Stimulated activated naive CD8-positive, alpha-beta T cell treated with anti-CD3 and anti-CD28 coated beads, Interleukin-15, Interleukin-2, amounts not matched to agents 100 ng/mL and 50 ng/mL, for 24 hours (primary cell): Measurements from ENCODE around the gene DLG4.

Experiments used
- H3K27ac Mint-ChIP-seq: one replicate; pipeline ENCODE4 v1.8.0; 2021; ENCODE audit warnings: mild to moderate bottlenecking, mixed read lengths
- H3K27me3 Mint-ChIP-seq: one replicate; pipeline ENCODE4 v1.8.0; 2021; ENCODE audit warnings: mixed read lengths
- H3K36me3 Mint-ChIP-seq: one replicate; pipeline ENCODE4 v1.8.0; 2021; ENCODE audit warnings: low read depth, mixed read lengths
- H3K4me1 Mint-ChIP-seq: one replicate; pipeline ENCODE4 v1.8.0; 2021; ENCODE audit warnings: low read depth, mixed read lengths
- H3K4me3 Mint-ChIP-seq: one replicate; pipeline ENCODE4 v1.8.0; 2021; ENCODE audit warnings: mild to moderate bottlenecking, mixed read lengths
- H3K9me3 Mint-ChIP-seq: one replicate; pipeline ENCODE4 v1.8.0; 2021; ENCODE audit warnings: mixed read lengths

The DLG4 gene

GRCh38 chr17:7219812-7220592 lies at the start of gene DLG4, which contains the start of gene ACADVL:
Gene DLG4, minus strand, starts transcription at chr17:7219836.
Gene ACADVL, plus strand, starts transcription at chr17:7219938. Its CDS starts 47 bp downstream, at chr17:7219985.
- H3K4me3 Mint-ChIP-seq, result peak within 1 kb of the TSS; percentile 91
- peaks cover 56% of the 10 kb centered on the region for H3K4me1 Mint-ChIP-seq
- no peaks in the 10 kb centered on the region for H3K27me3 Mint-ChIP-seq
- H3K36me3 Mint-ChIP-seq, result peaks cover 10% of the 10 kb centered on the region
- no peaks in the 10 kb centered on the region for H3K9me3 Mint-ChIP-seq
- H3K27ac Mint-ChIP-seq, result peak within 1 kb of the TSS; percentile 93

GRCh38 chr17:7266784-7267183 lies 47.1 kb upstream of the DLG4 start:
- Mint-ChIP-seq H3K27me3 (peaks cover 23% of the 10 kb centered on the region), H3K36me3 (no peaks in the 10 kb centered on the region), H3K9me3 (no peaks in the 10 kb centered on the region), H3K4me1 (peaks cover 23% of the 10 kb centered on the region), H3K4me3 (no peak overlapping the region), H3K27ac (no peak overlapping the region)

- no peak overlapping the region for H3K27ac Mint-ChIP-seq
- no peak overlapping the region for H3K4me3 Mint-ChIP-seq
- H3K36me3 Mint-ChIP-seq, result peaks cover 8% of the 10 kb centered on the region
- no peaks in the 10 kb centered on the region for H3K9me3 Mint-ChIP-seq
- peaks cover 19% of the 10 kb centered on the region for H3K27me3 Mint-ChIP-seq
- H3K4me1 Mint-ChIP-seq, result peaks cover 33% of the 10 kb centered on the region
These were observed 44.1 kb upstream of the DLG4 start for GRCh38 chr17:7263801-7264078.

- Mint-ChIP-seq H3K4me1 (peaks cover 33% of the 10 kb centered on the region), H3K4me3 (peak overlapping the region; percentile 67), H3K9me3 (no peaks in the 10 kb centered on the region), H3K27me3 (peaks cover 19% of the 10 kb centered on the region), H3K27ac (peak overlapping the region; percentile 49), H3K36me3 (peaks cover 11% of the 10 kb centered on the region)
These were observed 43.5 kb upstream of the DLG4 start for GRCh38 chr17:7262935-7263800.

GRCh38 chr17:7262192-7262934 lies 42.7 kb upstream of the DLG4 start, which contains the start of gene CLDN7:
Gene CLDN7, minus strand, starts transcription at chr17:7262478. Its CDS starts 435 bp downstream, at chr17:7262043.
- H3K4me3 Mint-ChIP-seq, result peak within 1 kb of the TSS; percentile 67
- H3K36me3 Mint-ChIP-seq, result peaks cover 13% of the 10 kb centered on the region
- peaks cover 19% of the 10 kb centered on the region for H3K27me3 Mint-ChIP-seq
- H3K4me1 Mint-ChIP-seq, result peaks cover 33% of the 10 kb centered on the region
- H3K9me3 Mint-ChIP-seq, result no peaks in the 10 kb centered on the region
- H3K27ac Mint-ChIP-seq, result peak within 1 kb of the TSS; percentile 71

DNA sequence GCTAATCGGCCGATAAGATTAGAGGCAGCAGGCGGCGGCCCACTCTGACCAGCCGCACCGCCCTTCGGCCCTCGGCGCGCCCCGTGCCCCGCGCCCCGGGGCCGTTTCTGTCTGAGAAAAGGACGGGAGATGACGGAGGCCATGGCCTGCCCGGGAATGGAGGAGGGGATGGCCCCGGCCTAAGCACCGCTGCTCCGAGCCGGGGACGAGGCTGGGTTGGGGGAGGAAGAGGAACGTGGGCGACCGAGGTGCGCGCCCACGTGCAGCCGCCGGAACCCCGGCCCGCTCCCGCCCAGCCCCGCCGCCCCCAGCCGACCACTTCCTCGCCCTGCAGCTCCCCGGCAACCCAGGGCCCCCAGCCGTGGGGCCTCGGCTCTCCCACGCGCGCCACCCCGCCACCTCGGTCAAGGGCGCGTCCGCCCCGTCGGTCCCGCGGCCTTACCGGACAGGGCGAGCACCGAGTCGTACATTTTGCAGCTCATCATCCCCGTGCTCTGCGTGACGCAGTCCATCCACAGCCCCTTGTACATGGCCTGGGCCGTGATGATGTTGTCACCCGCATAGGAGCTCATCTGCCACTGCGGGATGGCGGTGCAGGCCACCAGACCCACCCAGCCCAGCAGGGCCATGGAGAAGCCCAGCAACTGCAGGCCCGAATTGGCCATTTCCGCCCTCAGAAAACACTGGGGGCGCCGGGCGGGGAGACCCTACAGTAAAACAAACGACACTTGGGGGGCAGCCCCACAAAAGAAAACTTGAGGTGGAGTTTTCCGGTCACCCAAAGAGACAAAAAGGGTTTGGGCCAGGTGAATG lies 41.9 kb upstream of the DLG4 start:
- Mint-ChIP-seq H3K9me3 (no peaks in the 10 kb centered on the region), H3K4me1 (peaks cover 36% of the 10 kb centered on the region), H3K36me3 (peaks cover 20% of the 10 kb centered on the region), H3K27me3 (peaks cover 16% of the 10 kb centered on the region), H3K27ac (peak overlapping the region; percentile 71), H3K4me3 (peak overlapping the region; percentile 65)

- peak overlapping the region; percentile 41 for H3K4me3 Mint-ChIP-seq
- H3K4me1 Mint-ChIP-seq, result peaks cover 41% of the 10 kb centered on the region
- peaks cover 16% of the 10 kb centered on the region for H3K27me3 Mint-ChIP-seq
- peaks cover 24% of the 10 kb centered on the region for H3K36me3 Mint-ChIP-seq
- no peaks in the 10 kb centered on the region for H3K9me3 Mint-ChIP-seq
- no peak overlapping the region for H3K27ac Mint-ChIP-seq
These were observed 41.2 kb upstream of the DLG4 start for GRCh38 chr17:7260651-7261378.

DNA sequence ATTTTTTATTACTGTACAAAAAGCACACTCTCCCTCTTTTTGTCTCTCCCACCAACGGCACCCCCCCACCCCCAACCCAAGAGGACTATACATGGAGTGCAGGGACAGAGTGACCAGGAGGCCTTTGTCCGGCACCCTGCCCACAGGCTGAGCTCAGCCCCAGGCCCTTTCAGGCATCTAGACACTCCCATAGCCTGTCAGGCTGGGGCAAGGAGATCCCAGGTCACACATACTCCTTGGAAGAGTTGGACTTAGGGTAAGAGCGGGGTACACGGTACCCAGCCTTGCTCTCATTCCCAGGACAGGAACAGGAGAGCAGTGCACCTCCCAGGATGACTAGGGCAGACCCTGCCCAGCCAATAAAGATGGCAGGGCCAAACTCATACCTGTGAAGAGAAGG lies 40.5 kb upstream of the DLG4 start:
- peaks cover 41% of the 10 kb centered on the region for H3K4me1 Mint-ChIP-seq
- H3K27ac Mint-ChIP-seq, result no peak overlapping the region
- no peak overlapping the region for H3K4me3 Mint-ChIP-seq
- peaks cover 24% of the 10 kb centered on the region for H3K36me3 Mint-ChIP-seq
- H3K27me3 Mint-ChIP-seq, result peaks cover 16% of the 10 kb centered on the region
- no peaks in the 10 kb centered on the region for H3K9me3 Mint-ChIP-seq

DNA sequence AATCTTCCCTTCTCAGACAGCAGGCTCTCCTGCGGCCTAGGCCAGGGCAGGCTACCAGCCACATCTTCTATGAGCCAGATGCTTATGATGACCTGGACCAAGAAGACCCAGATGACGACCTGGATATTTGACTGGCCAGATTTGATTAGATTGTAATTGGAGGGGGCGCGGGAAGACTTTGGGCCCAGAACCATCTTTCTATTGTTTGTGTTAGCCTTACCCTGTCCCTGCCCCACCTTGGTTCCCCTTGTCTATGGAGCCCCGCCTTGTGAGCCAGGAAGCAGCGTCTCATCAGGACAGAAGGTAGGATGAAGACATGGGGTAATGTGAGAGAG lies 39.9 kb upstream of the DLG4 start:
- peaks cover 46% of the 10 kb centered on the region for H3K4me1 Mint-ChIP-seq
- H3K4me3 Mint-ChIP-seq, result no peak overlapping the region
- peaks cover 30% of the 10 kb centered on the region for H3K36me3 Mint-ChIP-seq
- H3K27me3 Mint-ChIP-seq, result peaks cover 16% of the 10 kb centered on the region
- H3K27ac Mint-ChIP-seq, result no peak overlapping the region
- no peaks in the 10 kb centered on the region for H3K9me3 Mint-ChIP-seq

DNA sequence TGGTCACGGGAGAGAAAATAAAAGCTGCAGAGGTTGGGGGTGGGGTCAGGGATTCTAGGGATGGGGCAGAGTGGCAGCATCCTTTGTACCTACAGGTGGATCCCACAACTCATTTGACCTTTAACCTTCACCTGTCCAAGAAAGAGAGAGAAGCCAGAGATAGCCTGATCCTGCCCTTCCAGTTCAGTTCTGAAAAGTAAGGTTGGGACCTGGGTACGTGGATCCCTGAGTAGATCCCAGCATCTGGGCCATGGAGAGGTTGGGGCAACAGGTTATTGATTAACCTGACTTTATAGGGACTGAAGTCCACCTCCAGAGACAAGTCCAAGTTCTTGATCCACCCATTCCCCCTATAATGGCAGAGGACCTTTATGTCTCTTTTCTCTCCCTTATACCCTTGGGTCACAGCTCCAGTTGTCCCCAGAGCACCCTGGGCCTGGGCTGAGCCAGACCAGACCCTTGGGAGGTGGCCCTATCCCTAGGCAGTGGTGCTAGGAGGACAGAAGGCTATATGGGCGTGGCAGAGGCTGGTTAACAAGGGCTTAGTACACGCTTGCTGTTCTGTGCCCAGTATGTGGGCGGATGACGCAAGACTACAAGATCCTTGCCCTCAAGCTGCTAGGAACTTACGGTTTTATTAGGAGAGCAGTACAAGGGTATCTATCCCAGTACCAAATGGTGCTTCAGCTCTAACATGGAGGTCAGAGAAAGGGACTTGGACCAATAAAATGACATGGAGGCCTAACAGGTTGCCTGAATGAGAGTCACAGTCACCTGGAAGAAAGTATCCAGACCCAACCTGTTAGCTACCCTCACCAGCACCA lies 39.3 kb upstream of the DLG4 start:
- H3K4me1 Mint-ChIP-seq, result peaks cover 46% of the 10 kb centered on the region
- H3K27me3 Mint-ChIP-seq, result peaks cover 14% of the 10 kb centered on the region
- H3K4me3 Mint-ChIP-seq, result no peak overlapping the region
- no peaks in the 10 kb centered on the region for H3K9me3 Mint-ChIP-seq
- H3K36me3 Mint-ChIP-seq, result peaks cover 36% of the 10 kb centered on the region
- no peak overlapping the region for H3K27ac Mint-ChIP-seq

DNA sequence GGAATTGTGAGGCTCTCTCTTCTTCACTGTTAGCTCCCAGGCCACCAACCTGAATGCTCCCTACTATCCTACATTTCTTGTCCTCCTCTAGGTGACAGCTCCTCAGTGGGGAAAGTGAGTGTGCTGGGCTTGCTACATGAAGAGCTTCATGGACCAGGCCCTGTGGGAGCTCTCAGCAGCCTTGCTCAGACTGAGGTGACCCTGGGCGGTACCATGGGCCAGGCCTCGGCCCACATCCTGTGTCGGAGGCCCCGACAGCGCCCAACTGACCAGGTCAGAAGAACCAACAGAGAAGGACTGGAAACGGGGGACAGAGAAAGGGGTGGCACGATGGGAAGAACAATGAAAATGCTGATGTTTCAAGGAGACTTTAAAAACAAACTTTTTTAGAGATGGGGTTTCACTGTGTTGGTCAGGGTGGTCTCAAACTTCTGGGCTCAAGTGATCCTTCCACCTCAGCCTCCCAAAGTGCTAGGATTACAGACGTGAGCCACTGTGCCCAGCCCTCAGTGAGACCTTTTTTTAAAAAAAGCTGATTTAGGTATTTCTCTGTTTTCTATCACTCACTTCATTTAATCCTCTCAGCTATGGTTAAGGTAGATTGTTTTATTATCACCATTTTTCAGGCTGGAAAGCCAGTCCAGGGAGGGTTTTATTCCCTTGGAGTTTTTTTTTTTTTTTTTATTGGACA lies 37.3 kb upstream of the DLG4 start:
- Mint-ChIP-seq H3K27me3 (no peaks in the 10 kb centered on the region), H3K27ac (no peak overlapping the region), H3K36me3 (peaks cover 45% of the 10 kb centered on the region), H3K9me3 (no peaks in the 10 kb centered on the region), H3K4me1 (peaks cover 47% of the 10 kb centered on the region), H3K4me3 (no peak overlapping the region)

DNA sequence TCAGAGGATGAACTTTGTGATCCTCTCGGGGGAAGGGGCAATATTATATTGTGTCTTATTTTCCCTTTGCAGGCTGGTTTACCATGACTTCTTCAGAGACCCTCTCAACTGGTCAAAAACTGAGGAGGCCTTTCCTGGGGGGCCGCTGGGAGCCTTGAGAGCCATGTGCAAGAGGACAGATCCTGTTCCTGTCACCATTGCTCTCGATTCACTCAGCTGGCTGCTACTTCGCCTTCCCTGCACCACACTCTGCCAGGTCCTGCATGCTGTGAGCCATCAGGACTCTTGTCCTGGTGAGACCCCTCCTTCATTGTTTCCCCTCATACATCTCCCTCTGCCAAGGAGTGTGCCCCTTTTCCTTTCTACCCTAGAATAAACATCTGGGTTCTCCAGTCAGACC lies 34.9 kb upstream of the DLG4 start:
- Mint-ChIP-seq H3K27ac (peak overlapping the region; percentile 13), H3K27me3 (no peaks in the 10 kb centered on the region), H3K36me3 (peaks cover 43% of the 10 kb centered on the region), H3K4me1 (peaks cover 49% of the 10 kb centered on the region), H3K9me3 (no peaks in the 10 kb centered on the region), H3K4me3 (no peak overlapping the region)

- no peaks in the 10 kb centered on the region for H3K27me3 Mint-ChIP-seq
- peak overlapping the region; percentile 94 for H3K4me3 Mint-ChIP-seq
- H3K4me1 Mint-ChIP-seq, result peaks cover 60% of the 10 kb centered on the region
- peaks cover 37% of the 10 kb centered on the region for H3K36me3 Mint-ChIP-seq
- no peaks in the 10 kb centered on the region for H3K9me3 Mint-ChIP-seq
- peak overlapping the region; percentile 99 for H3K27ac Mint-ChIP-seq
These were observed 33.4 kb upstream of the DLG4 start for GRCh38 chr17:7253082-7253481.
